HK-2 (cell line): ENCODE data around the gene RNF144A.
"Not testable (repeated sequence)": the region's sequence is repeated elsewhere in the genome, so short reads cannot be mapped to it uniquely, and the experiment has no call there.

ENCODE experiments used
- DNase-seq: peaks from one replicate; pipeline ENCODE4 v3.0.0-alpha.2; 2018; ENCODE audit not compliant: unreplicated experiment

RNF144A gene

DNA sequence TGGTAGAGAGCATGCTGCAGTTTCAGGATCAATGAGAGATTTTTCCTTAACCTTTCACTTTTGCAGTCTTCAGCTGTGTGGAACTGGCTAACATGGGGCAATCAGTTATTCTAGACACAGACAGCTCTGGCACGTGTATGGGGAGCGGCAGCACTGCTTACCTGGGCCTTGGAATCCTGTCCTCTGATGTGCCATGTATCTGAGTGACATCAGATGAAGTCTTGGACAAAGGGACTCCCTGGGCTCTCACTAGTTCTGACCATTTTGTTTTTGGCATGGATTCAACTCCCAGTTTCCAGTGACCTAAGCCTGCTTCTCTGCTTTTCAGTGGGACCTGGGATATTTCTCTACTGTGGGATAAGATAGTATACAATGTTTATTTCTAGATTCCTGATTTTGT is 54.3 kb downstream of the RNF144A start:
- no peak for DNase-seq

DNA sequence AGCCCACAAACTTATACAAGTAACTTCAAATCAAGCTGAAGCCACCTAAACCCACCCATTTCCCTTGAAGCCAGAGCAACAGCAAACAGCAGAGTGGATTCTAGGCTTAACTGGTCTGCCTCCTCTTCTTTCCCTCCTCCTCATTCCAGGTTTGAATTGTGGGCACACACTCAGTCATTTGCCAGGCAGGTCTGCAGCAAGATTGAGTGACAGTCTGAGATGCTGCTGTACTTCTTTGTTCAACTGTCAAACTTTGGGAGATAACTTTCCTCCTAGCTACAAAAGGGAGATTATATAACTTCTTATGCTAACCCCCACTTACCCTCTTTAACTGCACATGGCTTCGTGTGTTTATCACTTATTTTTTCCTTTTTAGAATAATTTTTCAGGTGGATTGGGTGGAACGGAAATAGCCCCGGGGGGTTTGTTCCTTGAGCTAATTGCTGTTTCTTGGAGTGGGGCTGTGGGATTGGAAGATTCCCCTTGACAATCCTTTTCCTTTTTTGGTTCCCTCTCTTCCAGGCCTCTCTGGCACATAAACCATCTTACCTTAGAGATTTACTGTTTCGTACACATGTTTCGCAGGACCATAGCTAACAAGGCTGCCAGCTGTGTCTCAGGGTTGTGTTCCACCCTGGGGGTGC is 55.0 kb downstream of the RNF144A start:
- DNase-seq, result no peak

DNA sequence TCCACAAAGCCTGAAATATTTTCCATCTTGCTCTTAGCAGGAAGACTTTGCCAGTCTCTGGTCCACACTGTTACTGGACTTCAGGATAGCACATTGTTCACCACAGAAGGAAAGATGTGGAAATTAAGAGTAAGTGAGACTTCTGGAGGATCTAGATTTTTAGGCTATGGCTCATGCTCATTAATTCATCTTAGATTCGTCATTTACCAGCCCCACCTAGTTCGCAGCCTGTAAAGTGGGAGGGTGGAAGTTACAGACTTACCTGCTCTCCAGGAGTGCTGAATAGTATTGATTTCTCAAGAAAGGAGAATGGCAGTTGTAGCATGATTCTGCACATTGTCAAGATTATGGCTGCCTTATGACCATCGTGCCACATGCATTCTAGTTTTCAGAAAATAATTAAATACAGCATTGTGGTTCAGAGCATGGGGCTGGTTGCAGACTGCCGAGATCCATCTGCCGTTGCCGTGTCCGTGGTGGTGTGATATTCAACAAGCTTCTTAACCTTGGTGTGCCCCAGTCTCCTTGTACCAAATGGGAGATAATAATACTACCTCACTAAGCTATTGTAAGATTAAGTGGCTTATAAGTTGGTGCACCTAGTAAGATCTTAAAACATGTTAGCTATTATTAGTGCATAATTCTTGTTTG is 56.8 kb downstream of the RNF144A start:
- DNase-seq, result no peak

DNA sequence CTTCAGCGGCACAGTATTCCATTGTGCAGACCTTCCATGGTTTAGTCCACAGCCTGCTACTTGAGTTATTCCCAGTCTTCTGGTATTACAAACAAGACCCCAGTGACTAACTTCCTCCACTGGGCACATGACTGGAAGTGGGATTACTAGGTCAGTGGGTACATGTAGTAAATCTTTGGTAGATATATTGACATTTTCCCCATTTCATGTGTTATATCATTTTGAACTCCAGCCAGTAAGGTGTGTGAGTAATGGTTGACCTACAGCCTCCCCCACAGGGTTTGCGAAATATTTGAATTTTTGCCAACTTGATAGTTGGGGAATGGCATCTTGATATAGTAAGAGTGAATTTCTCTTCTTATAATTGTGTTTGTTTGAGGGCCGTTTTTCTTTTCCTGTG is 58.8 kb downstream of the RNF144A start:
- no peak for DNase-seq

DNA sequence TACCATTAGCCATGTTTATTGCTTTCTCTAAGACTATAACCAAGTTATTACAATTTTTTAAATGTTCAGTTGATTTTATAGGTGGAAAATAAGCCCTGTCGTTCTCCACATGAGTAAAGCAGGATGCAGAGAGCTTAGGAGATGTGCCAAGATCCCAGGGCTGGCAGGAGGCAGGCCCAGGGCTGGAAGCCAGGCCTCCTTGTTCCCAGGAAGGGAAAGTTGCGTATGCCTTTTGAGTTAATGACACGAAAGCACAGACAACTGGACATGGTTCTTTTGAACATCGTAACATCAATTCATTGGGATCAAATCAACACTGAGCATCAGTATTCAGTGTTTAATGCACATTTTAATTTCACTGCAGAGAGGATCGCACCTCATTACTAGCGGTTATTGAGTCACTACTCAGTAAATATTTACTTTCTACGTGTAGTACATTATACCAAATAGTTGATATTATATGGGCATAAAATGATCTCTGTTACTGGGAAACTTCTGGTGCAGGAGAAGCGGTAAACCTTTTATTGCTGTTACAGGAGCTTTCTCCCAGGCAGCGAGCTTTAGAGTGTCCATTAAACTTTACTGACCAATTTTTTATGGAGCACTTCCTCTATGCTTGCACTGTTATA is 60.0 kb downstream of the RNF144A start:
- DNase-seq, result no peak

DNA sequence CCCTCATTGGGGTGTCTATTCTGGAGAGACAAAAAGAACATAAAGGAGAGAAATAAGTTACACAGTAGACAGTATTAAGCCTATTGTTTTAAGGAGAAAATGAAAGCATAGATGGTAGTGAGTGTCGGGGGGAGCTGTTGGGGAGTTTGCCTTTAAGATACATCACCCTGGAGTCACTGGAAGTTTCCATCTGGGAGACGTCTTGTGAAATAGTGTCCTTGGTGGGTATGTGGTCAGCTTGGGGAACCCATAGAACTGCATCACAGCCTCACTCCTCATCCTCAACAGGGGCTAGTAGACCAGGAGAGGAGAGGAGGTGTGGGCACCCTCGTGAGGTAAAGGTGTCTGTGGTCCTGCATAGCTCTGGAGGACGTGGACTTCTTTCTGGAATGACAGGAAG is 60.6 kb downstream of the RNF144A start:
- DNase-seq, result no peak

DNA sequence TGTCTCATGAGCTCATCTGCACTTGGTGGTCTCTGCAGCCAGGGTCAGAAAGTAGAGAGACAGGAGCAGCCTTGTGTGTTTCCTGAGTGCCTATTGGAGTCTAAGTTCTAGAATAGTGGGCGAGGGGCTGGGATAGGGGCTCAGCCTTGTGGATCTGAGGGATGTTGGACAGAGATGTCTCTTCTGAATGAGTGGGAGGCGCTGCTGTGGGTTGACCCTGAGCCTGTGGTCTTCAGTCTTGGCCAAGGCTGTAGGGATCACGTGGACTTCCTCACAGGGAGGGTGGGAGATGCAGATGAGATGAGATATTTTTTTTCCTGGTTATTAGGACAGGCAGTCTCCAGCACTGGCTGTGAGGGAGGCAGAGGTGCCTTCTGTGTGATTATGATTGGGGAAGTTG is 61.8 kb downstream of the RNF144A start:
- no peak for DNase-seq

DNA sequence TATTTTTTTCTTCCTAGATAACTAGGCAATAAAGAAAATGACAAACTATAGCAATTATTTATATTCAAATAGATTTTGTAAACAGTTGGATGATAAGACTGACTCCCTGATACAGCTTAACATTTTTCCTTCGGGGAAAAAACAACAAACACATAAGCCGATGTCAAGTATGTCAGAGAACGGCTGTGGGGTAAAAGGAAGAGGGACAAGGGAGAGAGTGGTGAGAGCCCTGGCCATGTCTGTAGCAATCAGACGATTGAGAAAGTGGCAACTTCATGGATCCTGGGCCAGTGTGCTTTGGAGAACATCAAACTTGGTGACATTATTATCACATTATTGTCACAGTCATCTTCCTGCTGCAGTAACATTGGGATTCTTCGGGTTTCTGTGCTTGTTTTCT is 65.2 kb downstream of the RNF144A start:
- DNase-seq, result no peak

DNA sequence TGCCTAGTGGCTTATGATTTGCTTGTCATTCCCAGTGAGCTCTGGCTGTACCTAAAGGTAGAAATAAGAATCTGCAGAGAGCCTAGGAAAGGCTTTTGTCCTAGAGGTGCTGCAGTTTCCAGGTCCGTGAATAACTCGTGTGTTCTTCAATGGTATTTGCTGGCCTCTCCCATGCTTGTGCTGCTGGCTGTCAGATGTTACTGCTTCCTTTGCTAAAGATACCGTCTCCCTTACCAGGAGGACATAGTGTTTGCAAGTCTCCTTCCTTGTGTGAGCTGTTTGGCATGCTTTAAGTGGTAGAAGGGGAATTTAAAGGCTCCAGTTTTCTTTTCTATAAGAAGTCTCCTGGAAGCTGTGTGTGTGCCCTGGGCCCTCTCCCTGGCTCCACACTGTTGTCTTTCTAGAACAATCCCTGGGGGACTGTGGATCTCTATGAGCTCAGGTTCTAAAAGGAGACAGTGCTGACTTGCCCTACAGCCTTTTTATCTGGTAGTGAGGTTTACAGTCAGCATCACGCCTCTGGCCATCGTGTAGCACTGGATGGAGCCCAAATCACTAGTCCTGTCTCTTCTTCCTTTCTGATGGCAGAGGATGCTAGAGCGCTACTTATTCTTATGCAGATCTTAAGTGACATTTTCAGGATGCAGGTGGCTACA is 65.8 kb downstream of the RNF144A start:
- DNase-seq, result no peak

DNA sequence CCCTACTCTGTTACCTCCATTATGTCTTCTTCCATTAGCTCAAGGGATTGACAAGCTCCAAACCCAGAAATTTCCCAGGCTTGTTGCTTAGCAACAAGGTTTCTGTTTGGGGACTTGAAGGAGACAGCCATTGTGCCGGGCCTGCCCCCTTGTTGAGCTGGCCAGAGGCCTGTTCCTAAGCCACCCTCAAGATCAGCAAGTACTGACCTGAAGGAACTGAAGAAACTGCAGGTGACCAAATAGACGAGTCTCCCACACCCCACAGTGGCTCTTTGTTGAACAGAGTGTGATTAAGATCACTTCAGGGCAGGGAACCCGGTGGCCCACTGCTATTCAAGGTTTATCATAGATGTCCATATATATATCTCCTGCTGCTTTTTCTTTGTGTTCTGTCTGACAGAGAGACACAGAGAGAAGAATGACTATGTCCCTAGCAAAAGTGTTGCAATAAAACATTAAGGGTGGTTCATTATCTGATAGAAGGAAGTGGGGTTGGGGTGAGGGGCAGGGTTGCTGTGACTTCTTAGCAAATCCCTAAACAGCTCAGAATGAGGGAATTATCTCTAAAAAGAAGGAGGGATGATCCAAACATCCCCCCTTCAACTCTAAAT is 69.2 kb downstream of the RNF144A start:
- DNase-seq, result no peak

DNA sequence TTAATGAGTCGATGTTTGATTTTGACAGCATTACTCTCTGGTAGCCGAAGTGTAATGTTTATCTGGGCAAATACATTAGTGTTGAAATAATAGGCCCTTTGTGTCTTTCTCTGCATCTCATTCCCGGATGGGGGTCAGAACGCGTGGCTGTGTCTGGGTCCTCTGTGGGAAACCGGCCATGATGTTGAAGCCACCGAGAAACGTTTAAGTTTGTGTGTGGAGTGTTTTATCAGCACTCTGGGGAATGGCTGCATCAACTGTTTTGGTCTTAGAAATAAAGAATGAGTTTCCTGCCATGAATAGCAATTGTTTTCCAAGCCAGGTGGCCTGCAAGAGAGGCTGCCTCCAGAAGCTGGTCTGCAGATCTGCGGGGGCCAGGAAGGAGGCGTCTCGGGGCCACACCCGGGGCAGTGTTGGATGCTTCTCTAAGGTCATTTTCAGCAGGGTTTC is 69.7 kb downstream of the RNF144A start:
- no peak for DNase-seq

DNA sequence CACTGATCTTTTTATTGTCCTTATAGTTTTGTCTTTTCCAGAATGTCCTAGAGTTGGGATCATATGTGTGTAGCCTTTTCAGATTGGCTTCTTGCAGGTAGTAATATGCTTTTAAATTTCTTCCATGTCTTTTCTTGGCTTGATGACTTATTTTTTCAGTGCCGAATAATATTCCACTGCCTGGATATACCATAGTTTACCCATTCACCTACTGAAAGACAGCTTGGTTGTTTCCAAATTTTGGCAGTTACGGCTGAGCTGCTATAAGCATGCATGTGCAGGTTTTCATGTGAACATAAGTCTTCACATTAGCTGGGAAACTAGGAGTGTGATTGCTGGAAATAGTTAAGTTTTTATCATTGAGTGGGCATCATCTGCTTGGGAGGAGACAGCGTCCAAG is 73.7 kb downstream of the RNF144A start:
- no peak for DNase-seq

DNA sequence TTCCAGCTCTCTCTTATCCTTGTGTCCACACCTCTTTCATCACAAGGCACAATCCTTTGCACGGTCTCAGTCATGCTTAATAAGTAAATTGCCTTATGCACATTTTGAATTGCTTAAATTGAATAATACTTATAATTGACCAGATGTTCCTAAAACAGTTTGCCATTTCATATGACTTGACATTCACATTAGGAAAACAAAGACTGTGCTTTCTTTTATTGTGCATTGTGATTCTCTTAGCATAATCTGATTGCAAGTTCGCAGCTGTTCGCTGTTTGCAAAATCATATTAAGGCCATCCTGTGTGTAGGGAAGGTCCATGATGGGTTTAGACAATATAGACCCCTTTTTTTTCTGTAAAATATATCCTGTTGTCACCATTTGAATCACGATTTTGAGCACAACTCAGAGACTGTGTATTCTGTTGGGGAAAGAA is 75.6 kb downstream of the RNF144A start:
- DNase-seq, result no peak

DNA sequence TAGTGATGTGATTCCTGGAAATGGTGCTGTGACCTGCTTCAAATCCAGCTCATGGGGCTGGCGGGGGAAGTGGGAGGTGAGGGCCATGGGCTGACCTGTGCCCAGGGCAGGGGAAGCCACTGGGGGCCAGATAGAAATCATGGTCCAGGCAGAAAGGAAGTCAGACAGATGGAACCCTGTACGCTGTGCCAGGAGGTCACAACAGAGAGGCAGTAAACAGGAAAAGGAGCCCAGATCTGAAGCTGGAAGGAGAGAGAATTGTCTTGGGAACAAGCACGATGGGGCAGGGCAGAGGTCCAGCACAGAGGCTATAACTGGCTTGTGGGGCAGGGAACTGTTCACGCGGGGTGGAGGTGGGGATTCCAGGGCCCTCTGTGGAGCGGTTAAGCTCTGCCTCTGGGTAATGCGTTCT is 76.0 kb downstream of the RNF144A start:
- DNase-seq, result no peak

DNA sequence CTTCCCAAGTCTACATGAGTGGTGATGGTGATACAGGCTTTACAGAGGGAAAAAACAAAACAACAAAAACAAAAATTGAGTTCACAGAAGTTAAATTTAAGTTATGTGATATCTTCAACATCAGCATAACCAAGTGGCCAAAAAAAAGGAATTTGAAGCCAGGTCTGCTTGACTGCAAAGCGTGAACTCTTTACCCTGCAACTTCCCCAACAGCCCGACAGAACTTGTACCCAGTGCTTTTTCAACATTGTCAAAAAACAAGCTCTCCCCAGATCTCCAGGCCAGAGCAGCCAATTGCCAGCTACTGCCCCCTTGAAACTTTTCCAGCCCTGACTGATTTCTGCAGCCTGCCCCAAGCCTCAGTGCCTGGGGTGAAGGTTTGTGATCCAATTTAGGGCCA is 76.7 kb downstream of the RNF144A start:
- no peak for DNase-seq

DNA sequence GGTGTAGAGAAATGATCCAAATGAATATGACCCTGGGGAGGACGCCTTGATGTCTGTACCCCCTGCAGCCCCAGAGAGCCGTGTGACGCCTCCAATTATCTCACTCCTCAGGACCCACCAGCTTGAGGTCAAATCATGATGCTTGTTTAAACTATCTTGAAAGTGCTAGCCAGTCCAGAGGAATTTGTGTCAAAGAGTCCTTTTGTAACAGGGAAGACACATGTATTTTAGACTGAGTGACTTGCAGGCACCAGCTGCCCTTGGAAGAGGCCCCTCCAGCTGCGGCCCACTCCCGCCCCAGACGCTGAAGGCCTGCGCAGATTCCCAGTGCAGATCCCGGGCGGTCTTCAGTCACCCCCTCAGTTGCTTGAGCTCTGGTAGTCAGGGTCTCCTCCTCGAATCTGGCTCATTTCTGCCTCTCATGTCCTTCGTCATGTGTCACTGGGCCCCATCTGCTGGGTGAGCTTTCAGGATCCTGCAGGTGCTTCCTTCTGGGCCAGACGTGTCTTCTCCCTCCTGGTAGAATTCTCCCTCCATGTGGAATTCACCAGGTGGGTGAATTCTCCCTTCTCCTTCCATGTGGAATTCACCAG is 77.4 kb downstream of the RNF144A start:
- no peak for DNase-seq

DNA sequence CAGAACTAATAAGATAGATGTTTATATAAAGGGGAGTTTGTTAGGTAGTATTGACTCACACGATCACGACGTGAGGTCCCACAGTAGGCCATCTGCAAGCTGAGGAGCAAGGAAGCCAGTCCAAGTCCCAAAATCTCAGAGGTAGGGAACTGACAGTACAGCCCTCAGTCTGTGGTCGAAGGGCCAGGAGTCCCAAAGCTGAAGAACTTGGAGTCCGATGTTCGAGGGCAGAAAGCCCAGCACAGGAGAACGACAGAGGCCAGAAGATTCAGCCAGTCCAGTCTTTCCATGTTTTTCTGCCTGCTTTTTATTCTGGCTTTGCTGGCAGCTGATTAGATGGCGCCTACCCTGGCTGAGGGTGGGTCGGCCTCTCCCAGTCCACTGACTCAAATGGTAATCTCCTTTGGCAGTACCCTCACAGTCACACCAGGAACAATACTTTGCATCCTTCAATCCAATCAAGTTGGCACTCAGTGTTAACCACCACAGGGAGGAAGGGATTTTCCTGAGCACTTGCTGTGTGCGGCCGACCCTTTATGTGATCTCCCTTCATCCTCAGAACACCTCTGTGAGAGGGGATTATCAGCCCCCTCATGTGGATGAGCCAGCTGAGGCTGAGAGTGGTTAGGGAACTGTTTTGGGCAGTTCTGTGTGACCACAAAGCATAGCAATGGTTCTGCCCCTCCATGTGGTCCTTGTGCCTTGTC is 78.3 kb downstream of the RNF144A start:
- no peak for DNase-seq

DNA sequence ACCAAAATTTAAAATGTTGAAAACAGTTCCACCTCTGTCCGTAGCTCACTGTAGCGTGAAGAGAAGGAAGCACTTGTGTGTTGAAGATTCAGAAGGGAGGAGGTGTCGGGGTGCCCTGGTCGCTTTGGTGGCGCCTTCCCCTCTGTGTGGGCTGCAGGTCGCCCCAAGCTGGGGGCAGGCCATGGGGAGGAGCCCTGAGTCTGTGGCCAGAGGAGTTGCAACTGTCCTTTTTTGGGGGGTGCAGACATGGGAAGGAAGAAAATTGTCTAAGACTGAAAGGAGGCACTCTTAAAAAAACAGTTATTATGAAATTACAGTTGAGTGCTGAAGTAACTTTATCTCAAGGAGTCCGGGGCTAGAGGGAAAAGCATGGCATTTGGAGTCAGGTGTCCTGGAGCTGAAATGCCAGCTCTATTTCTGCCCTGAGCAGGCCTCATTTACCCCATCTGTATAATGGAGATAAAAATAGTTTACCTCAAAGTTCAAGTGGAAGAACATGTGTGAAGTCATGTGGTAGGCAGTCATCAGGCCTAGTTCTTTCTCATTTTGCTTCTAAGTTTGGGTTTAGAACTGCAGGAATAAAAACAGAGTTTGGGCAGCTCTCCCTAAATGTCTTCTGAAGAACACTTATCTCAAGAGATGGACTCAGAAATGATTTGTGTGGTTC is 82.1 kb downstream of the RNF144A start:
- DNase-seq, result no peak

DNA sequence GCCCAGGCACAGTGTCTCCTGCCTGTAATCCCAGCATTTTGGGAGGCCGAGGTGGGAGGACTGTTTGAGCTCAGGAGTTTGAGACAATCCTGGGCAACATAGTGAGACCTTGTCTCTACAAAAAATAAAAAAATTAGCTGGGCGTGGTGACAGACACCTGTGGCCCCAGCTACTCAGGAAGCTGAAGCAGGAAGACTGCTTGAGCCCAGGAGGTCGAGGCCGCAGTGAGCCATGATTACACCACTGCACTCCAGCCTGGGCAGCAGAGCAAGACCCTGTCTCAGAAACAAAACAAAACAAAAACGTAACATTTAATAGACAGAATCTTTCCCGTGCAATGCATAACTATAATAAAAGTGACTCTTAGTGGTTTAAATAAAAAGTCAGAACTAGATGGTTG is 84.2 kb downstream of the RNF144A start:
- not testable (repeated sequence) for DNase-seq

DNA sequence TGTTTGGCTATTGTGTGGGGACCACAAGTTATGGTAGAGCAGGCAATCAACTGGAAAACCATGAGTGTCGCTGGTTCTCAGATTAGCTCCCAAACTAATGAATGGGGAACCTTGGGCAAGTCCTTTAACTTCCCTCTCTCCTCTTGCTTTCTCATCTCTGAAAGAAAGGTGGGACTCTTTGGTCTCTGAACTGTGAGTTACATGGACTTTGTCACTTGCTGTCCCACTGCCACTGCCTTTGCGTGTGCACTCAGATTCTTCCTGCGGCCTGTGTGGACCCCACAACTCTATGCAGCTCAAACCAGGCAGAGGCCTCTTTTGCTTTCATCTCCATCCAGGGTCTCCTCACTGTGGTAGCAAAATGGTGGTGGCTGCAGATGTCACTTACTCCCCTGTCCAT is 86.7 kb downstream of the RNF144A start:
- no peak for DNase-seq

DNA sequence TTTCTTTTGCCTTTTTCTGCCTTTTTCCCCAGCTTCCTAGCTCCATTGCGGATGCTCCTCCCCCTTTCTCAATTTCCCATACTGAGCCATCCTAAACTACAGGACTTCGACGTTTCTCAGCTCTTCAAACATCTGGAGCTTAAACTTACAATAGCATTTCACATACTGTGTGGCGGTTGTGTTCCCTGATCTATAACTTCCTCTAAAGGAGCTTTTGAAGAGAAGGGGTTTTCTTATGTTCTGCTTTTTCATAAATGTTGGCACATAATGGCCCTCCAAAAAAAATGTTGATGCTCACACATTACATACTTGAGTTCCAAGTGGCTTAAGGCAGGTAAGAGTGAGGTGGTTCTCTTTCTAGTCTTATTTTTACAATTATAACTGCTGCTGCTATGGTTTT is 87.4 kb downstream of the RNF144A start:
- no peak for DNase-seq
